HT1080 (cell line): ENCODE results near the gene WNT2. TPM values are rescaled to one million over a fixed set of nuclear protein-coding genes. Genes with fewer than 3 reads are reported as not detected.

Experiments used
- small RNA-seq: library from RNA; depleted of rRNA; stranded (forward); fragments of <200 nt; gene quantifications from one replicate; pipeline ENCODE3, GENCODE V24; 2014
- total RNA-seq: library from RNA; depleted of rRNA; stranded (reverse); fragments of >200 nt; shearing (Covaris generic); gene quantifications from 2 replicates; pipeline ENCODE4 v1.2.3, GENCODE V29; 2014; rRNA removed

The WNT2 gene
- total RNA-seq, 1 experiment from 2014 or later: not detected

Small RNA genes lying within 50 kb of the gene (small RNA-seq; reads per million reads assigned to genes)
- gene MTCYBP6: not detected

Other genes with a start within 250 kb of the WNT2 start
- not detected in 2 replicates for gene ASZ1, start 104.4 kb upstream of the WNT2 start, total RNA-seq
- gene CFTR, start 157.0 kb upstream of the WNT2 start, total RNA-seq: not detected in 2 replicates